Measurements from ENCODE around the gene FAM124A. TPM values are rescaled to one million over a fixed set of nuclear protein-coding genes. Genes with fewer than 3 reads are reported as not detected.

The FAM124A gene
- total and polyA plus RNA-seq, 10 donors = 2.6 to 39.9 (median 23.7) TPM

DNA sequence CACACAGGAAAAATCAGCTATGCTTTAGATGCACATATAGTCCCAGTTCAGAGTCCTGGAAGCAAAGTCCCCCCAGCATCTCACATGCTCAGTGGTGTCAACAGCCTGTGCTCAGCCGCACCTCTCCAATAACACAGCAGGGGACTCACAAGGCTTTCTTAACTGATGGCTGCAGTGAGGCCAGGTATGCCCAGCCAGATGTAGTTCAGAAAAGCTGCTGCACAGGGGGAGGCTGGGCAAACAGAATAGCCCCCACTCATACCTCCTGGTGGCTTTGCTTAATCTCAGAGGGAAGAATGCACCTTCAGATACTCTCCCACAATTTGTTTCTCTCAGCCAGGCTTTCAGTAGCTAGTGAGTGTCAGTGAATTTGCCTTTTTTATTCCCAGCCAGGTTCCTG is 33.4 kb downstream of the FAM124A start:
- TF ChIP-seq POLR2AphosphoS5 (IDR thresholded peaks at IDR 0.05) (no peak), POLR2A (IDR thresholded peaks at IDR 0.05) (no peak), CTCF (IDR thresholded peaks at IDR 0.05 in 8 of 11, conservative IDR thresholded peaks at IDR 0.05 in 3 of 11) (no peak)
- H3K4me3 ChIP-seq = no peak overlapping the region
- intact Hi-C loops (cut with DNase I; ENCODE audit: low total_unique reads) = no loop called here
- H3K4me1 ChIP-seq = peaks cover 8 to 44% (median 21%) of the 10 kb centered on the region in 6 donors
- peaks cover 0 to 47% (median 4%) of the 10 kb centered on the region in 6 donors for H3K36me3 ChIP-seq
- H3K27me3 ChIP-seq (replicated peaks in 1 of 7) = no peaks in the 10 kb centered on the region
- no peaks in the 10 kb centered on the region for H3K9me3 ChIP-seq
- DNase-seq = no peak
- WGBS, 5 donors = 87 to 100% (median 96%) methylated on average over 1 of the region's 1 CpG
- H3K27ac ChIP-seq = no peak overlapping the region

DNA sequence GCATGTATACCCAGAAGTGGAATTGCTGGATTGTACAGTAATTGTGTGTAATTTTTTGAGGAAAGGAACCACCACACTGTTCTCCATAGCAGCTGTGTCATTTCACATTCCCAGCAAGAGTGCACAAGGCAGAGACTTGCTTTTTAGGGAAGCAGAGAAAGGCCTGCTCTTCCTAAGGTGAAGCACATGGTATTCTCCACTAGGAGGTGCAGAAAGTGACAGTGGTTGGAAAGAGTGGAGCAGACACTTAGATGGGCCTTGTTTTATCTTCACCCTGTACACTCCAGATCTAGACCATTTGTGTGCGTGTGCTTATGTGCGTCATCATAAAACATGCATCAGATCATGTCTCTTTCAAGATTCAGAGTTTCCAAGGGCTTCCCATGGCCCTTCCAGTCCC is 35.0 kb downstream of the FAM124A start:
- TF ChIP-seq POLR2A (IDR thresholded peaks at IDR 0.05) = no peak
- TF ChIP-seq CTCF (IDR thresholded peaks at IDR 0.05 in 8 of 11, conservative IDR thresholded peaks at IDR 0.05 in 3 of 11) = no peak
- no peak for TF ChIP-seq POLR2AphosphoS5 (IDR thresholded peaks at IDR 0.05)
- intact Hi-C loops (cut with DNase I; ENCODE audit: low total_unique reads) = no loop called here
- no peak overlapping the region for H3K4me3 ChIP-seq
- 95 to 100% (median 100%) methylated on average over 2 of the region's 2 CpGs for WGBS, 5 donors
- H3K9me3 ChIP-seq = no peaks in the 10 kb centered on the region
- H3K36me3 ChIP-seq = peaks cover 0 to 43% (median 0%) of the 10 kb centered on the region in 6 donors
- H3K4me1 ChIP-seq = peaks cover 8 to 48% (median 23%) of the 10 kb centered on the region in 6 donors
- DNase-seq = no peak
- H3K27me3 ChIP-seq (replicated peaks in 1 of 7) = no peaks in the 10 kb centered on the region
- no peak overlapping the region for H3K27ac ChIP-seq

GRCh38 chr13:51258612-51259548 is 36.7 kb downstream of the FAM124A start:
- peaks cover 0 to 35% (median 10%) of the 10 kb centered on the region in 6 donors for H3K4me1 ChIP-seq
- TF ChIP-seq POLR2A (IDR thresholded peaks at IDR 0.05) = no peak
- TF ChIP-seq POLR2AphosphoS5 (IDR thresholded peaks at IDR 0.05) = no peak
- no peak for TF ChIP-seq CTCF (IDR thresholded peaks at IDR 0.05 in 8 of 11, conservative IDR thresholded peaks at IDR 0.05 in 3 of 11)
- intact Hi-C loops (cut with DNase I; ENCODE audit: low total_unique reads) = no loop called here
- H3K36me3 ChIP-seq = peaks cover 0 to 46% (median 0%) of the 10 kb centered on the region in 6 donors
- no peaks in the 10 kb centered on the region for H3K27me3 ChIP-seq (replicated peaks in 1 of 7)
- no peaks in the 10 kb centered on the region for H3K9me3 ChIP-seq
- WGBS, 5 donors = 79 to 87% (median 81%) methylated on average over 25 to 27 of the region's 27 CpGs
- H3K27ac ChIP-seq = peak overlapping the region in 1 of 8 donors; percentile 21
- DNase-seq = no peak
- H3K4me3 ChIP-seq = no peak overlapping the region

DNA sequence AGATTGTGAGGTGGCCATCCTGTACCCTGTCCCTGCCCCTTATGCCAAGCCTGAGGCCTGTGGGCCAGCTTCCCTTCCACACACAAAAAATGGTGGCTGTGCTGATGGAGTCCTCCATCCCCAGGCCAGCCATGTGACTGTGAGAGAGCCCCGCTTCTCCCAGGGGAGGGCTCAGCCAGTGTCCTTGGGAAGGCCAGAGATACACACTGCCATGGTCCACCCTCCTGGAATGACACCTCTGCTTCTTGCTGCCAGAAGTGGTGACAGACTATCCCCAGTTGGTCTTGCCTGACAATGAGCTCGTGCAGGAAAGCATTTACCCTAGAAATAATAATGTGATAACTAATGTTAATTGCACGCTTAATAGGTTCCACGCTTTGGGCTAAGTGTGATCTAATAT is 38.0 kb downstream of the FAM124A start:
- Histone ChIP-seq H3K9me3 (no peaks in the 10 kb centered on the region), H3K36me3 (peaks cover 0 to 46% (median 0%) of the 10 kb centered on the region in 6 donors), H3K4me3 (no peak overlapping the region), H3K27ac (no peak overlapping the region), H3K4me1 (peaks cover 0 to 28% (median 8%) of the 10 kb centered on the region in 6 donors), H3K27me3 (replicated peaks in 1 of 7) (no peaks in the 10 kb centered on the region)
- intact Hi-C loops (cut with DNase I; ENCODE audit: low total_unique reads) = no loop called here
- TF ChIP-seq CTCF (IDR thresholded peaks at IDR 0.05 in 8 of 11, conservative IDR thresholded peaks at IDR 0.05 in 3 of 11) = no peak
- TF ChIP-seq POLR2AphosphoS5 (IDR thresholded peaks at IDR 0.05) = no peak
- no peak for TF ChIP-seq POLR2A (IDR thresholded peaks at IDR 0.05)
- 72 to 95% (median 90%) methylated on average over 4 of the region's 4 CpGs for WGBS, 5 donors
- DNase-seq = no peak
